ENCODE results near the gene KLHDC10.

- TF ChIP-seq CTCF (CRISPR knock-in tag; IDR thresholded peaks at IDR 0.05), result no peak
- no peak for TF ChIP-seq EP300 (IDR thresholded peaks at IDR 0.05; ENCODE audit: low read depth in 2 of 2, low read length in 2 of 2)
- TF ChIP-seq EP300 (CRISPR knock-in tag; IDR thresholded peaks at IDR 0.05; ENCODE audit: borderline replicate concordance), result no peak
- no peak for TF ChIP-seq NFE2L2 (IDR thresholded peaks at IDR 0.05; ENCODE audit: low read length)
- TF ChIP-seq ZNF639 (CRISPR knock-in tag; conservative IDR thresholded peaks at IDR 0.05), result no peak
- no peak for TF ChIP-seq FOXJ3 (CRISPR knock-in tag; IDR thresholded peaks at IDR 0.05; ENCODE audit: borderline replicate concordance)
- no peak for TF ChIP-seq MAX (IDR thresholded peaks at IDR 0.05)
- TF ChIP-seq SIX4 (CRISPR knock-in tag; IDR thresholded peaks at IDR 0.05), result no peak
- no peak for TF ChIP-seq USF2 (IDR thresholded peaks at IDR 0.05; ENCODE audit: low read depth, low read length)
- TF ChIP-seq USF2 (CRISPR knock-in tag; IDR thresholded peaks at IDR 0.05; ENCODE audit: borderline replicate concordance), result no peak
- TF ChIP-seq CHD4 (IDR thresholded peaks at IDR 0.05; ENCODE audit: borderline replicate concordance, low read length), result no peak
- TF ChIP-seq POLR2AphosphoS5 (IDR thresholded peaks at IDR 0.05; ENCODE audit: low read depth, low read length), result no peak
- no peak for TF ChIP-seq RXRA (CRISPR knock-in tag; IDR thresholded peaks at IDR 0.05)
- TF ChIP-seq WIZ (CRISPR knock-in tag; IDR thresholded peaks at IDR 0.05), result no peak
Observed at GRCh38 chr7:130024390-130024789, 45.9 kb upstream of the KLHDC10 start.
